Chondrocyte (in vitro differentiated cells): Measurements from ENCODE around the gene RIC8B. TPM values are rescaled to one million over a fixed set of nuclear protein-coding genes. Genes with fewer than 3 reads are reported as not detected.
A peak's percentile ranks its signal among the peaks of the same experiment; 100 is the strongest.

ENCODE experiments used
- DNase-seq: peaks from one replicate; pipeline ENCODE4 v3.0.0; 2021; ENCODE audit warnings: mixed read lengths, low spot score
- H3K27ac Mint-ChIP-seq: one replicate; pipeline ENCODE4 v1.8.0; 2021; ENCODE audit warnings: mild to moderate bottlenecking, moderate library complexity, mixed read lengths; ENCODE audit not compliant: unreplicated experiment
- H3K27me3 Mint-ChIP-seq: 2 replicates; pipeline ENCODE4 v1.8.0; 2021; ENCODE audit warnings: low read depth, mixed read lengths
- H3K36me3 Mint-ChIP-seq: 2 replicates; pipeline ENCODE4 v1.8.0; 2021; ENCODE audit warnings: low read depth, mixed read lengths
- H3K4me1 Mint-ChIP-seq: 2 replicates; pipeline ENCODE4 v1.8.0; 2021; ENCODE audit warnings: low read depth, mild to moderate bottlenecking, mixed read lengths
- H3K4me3 Mint-ChIP-seq: one replicate; pipeline ENCODE4 v1.8.0; 2021; ENCODE audit warnings: mild to moderate bottlenecking, moderate library complexity, mixed read lengths; ENCODE audit not compliant: unreplicated experiment
- H3K9me3 Mint-ChIP-seq: 2 replicates; pipeline ENCODE4 v1.8.0; 2021; ENCODE audit warnings: low read depth, mixed read lengths
- total RNA-seq: library from RNA; stranded (reverse); gene quantifications from 3 replicates; pipeline ENCODE4 v1.2.1, GENCODE V29; 2021
- TF ChIP-seq, protein P1 (sequence below): fragments of 200-600 bp; sonication (generic); IDR thresholded peaks from 2 replicates; pipeline ENCODE4 v1.5.0; 2021; ENCODE audit warnings: antibody characterized with exemption, mild to moderate bottlenecking, moderate library complexity

The RIC8B gene
- total RNA-seq, 1 donor from 2014 or later, result 12.3 TPM

DNA sequence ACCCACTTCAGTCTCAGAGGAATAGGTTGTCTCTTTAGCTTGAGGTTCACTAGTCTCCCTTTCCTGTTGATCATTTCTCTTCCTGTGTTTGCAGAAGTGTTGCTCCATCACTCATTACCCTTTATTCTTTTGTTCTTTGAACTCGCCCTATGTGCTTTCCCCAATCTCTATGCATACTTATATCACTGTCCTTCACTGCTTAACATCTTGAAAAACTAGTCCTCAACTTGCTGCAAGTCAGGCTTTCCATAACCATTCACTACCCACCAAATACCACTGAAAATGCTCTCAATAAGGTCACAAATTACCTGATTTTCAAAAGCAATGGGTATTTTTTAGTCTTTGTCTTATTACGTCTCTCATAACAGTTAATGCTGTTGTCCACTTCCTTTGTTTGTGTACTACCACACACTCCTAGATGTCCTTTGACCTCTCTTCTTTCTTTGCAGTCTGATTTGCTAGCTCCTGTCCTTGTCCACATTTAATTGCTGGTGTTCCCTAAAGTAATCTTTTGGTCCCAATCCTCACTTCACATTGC lies 80.8 kb downstream of the RIC8B start:
- Mint-ChIP-seq H3K9me3 (no peaks in the 10 kb centered on the region), H3K27me3 (no peaks in the 10 kb centered on the region), H3K4me3 (no peak overlapping the region), H3K27ac (no peak overlapping the region), H3K36me3 (peaks cover 7% of the 10 kb centered on the region), H3K4me1 (no peaks in the 10 kb centered on the region)
- TF ChIP-seq, protein P1, sequence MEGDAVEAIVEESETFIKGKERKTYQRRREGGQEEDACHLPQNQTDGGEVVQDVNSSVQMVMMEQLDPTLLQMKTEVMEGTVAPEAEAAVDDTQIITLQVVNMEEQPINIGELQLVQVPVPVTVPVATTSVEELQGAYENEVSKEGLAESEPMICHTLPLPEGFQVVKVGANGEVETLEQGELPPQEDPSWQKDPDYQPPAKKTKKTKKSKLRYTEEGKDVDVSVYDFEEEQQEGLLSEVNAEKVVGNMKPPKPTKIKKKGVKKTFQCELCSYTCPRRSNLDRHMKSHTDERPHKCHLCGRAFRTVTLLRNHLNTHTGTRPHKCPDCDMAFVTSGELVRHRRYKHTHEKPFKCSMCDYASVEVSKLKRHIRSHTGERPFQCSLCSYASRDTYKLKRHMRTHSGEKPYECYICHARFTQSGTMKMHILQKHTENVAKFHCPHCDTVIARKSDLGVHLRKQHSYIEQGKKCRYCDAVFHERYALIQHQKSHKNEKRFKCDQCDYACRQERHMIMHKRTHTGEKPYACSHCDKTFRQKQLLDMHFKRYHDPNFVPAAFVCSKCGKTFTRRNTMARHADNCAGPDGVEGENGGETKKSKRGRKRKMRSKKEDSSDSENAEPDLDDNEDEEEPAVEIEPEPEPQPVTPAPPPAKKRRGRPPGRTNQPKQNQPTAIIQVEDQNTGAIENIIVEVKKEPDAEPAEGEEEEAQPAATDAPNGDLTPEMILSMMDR, result no peak
- no peak for DNase-seq

DNA sequence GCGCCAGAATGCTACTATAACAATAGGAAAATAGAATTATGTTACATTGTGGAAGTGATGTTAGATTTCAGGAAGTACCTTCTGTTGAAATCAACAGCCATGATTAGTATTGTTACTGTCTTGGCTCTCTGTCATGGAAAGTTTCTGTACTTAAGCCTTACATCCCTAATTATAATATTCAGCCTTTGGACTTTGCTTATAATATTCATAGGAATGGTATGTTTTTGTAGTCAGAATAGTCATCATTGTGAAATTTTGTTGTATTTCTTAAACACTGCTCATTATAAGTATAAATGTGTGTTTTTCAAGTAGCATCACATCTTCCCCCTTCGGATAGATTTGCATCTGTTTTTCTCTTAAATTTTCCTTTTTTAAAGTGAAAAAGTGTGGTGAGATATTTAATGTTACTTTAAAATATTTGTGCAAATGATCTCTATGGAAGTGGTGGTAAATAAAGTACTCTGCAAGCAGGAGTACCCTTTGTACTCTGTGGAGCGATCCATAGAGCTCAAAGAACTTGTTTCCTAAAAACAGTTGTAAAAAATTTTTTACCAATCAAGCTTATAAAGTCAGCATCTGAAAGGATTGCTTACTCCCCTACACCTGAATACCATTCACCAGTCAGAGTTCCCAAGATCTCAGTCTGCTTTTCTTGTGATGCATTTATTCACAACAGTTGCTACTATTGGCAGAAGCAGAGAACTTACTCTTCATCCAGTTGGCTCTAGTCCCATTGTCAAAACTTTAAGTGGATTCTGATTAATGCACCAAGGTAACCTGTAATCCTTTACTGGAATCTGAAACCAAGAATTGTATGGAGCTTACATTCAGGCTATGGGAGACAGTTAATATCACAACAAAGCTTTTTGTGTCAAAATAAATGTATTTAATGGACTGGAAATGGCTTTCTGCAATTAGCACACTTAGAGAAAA lies 87.8 kb downstream of the RIC8B start:
- Mint-ChIP-seq H3K9me3 (no peaks in the 10 kb centered on the region), H3K36me3 (peaks cover 6% of the 10 kb centered on the region), H3K4me1 (peaks cover 37% of the 10 kb centered on the region), H3K27me3 (no peaks in the 10 kb centered on the region), H3K27ac (peak overlapping the region; percentile 38), H3K4me3 (no peak overlapping the region)
- TF ChIP-seq, protein P1, result no peak
- no peak for DNase-seq

DNA sequence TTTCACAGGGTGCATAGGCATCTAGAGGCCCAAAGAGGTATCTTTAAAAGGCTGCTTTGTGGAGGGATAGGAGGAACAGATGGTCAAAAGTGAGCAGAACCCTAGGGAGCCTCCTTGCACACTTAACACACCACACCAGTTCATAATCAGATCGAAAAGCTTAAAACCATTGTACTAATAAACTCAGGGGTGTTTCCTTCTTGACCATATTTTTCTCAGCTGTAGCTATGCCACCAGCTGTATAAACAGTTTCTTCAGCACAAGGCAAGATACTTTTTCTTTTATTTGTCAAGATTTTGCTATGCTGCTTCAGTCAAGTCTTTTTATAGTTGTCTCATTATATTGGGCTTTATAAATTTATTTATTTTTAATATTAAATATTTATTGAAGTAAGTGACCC lies 88.7 kb downstream of the RIC8B start:
- Mint-ChIP-seq H3K4me3 (no peak overlapping the region), H3K27ac (peak overlapping the region; percentile 68), H3K9me3 (no peaks in the 10 kb centered on the region), H3K4me1 (peaks cover 46% of the 10 kb centered on the region), H3K36me3 (peaks cover 6% of the 10 kb centered on the region), H3K27me3 (no peaks in the 10 kb centered on the region)
- no peak for DNase-seq
- TF ChIP-seq, protein P1, result no peak

DNA sequence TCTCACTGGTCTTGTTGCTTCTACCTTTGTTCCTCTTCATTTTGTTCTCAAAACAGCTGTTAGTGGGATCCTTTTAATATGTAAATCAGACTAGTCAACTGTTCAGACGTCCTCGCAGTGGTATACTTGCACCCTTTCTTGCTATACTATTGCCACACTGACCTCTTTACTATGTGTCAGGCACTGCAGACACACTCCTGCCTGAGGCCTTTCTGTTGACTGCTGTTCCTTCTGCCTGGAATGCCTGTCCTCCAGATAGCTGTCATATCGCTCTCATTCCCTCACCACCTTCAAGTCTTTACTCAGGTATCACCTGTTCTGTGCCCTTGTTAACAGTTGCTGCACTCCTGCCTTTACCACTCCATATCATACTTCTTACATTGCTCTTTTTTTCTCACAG lies 91.2 kb downstream of the RIC8B start:
- no peaks in the 10 kb centered on the region for H3K9me3 Mint-ChIP-seq
- TF ChIP-seq, protein P1, result no peak
- H3K27me3 Mint-ChIP-seq, result no peaks in the 10 kb centered on the region
- no peak overlapping the region for H3K4me3 Mint-ChIP-seq
- H3K36me3 Mint-ChIP-seq, result peaks cover 4% of the 10 kb centered on the region
- no peak for DNase-seq
- H3K4me1 Mint-ChIP-seq, result peaks cover 48% of the 10 kb centered on the region
- H3K27ac Mint-ChIP-seq, result no peak overlapping the region

DNA sequence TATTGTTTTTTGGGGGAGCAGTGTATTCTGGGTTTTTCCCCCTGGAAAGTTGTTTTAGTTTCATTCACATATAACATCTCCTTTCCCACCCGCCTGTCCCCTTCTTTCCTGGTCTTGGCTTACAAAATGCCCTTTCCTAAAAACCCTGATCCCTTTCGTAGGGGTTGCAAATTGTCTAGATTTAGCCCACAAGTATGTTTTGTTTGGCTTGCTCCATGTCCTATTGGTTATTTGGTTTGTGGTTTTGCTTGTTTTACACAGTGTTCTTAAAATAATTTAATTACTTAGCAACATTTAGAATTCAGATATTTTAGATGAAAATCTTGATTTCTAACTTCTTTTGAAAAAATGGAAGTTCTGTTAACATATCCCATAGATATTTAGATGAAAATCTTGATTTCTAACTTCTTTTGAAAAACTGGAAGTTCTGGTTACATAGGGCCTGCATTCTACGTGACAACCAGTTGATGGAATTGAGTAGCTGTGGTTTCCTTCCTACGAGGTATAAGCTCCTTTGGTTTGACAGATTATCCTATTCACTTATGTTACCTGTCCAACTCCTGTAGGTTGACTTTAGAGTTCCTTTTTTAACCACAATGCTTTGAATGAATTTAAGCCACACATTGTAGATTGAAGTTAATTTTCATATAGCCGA lies 92.1 kb downstream of the RIC8B start:
- DNase-seq, result no peak
- H3K9me3 Mint-ChIP-seq, result no peaks in the 10 kb centered on the region
- peaks cover 50% of the 10 kb centered on the region for H3K4me1 Mint-ChIP-seq
- no peaks in the 10 kb centered on the region for H3K27me3 Mint-ChIP-seq
- H3K27ac Mint-ChIP-seq, result peak overlapping the region; percentile 45
- TF ChIP-seq, protein P1, result no peak
- no peak overlapping the region for H3K4me3 Mint-ChIP-seq
- H3K36me3 Mint-ChIP-seq, result peaks cover 2% of the 10 kb centered on the region
